ENCODE measurements around the gene EGLN2.
"Not testable (repeated sequence)": the region's sequence is repeated elsewhere in the genome, so short reads cannot be mapped to it uniquely, and the experiment has no call there.

The EGLN2 gene

GRCh38 chr19:40815223-40815622, 16.2 kb downstream of the EGLN2 start:
- no peak for DNase-seq

- DNase-seq, result peak in 38 of 58 donors; percentile 29 to 79 (median 47)
Observed at GRCh38 chr19:40818480-40819399, 19.7 kb downstream of the EGLN2 start.

- DNase-seq, result peak in 3 of 58 donors; percentile 19 to 56 (median 20)
Observed at GRCh38 chr19:40819479-40820234, 20.7 kb downstream of the EGLN2 start.

GRCh38 chr19:40822161-40822560, 23.2 kb downstream of the EGLN2 start:
- DNase-seq, result no peak

GRCh38 chr19:40822704-40823553, 23.9 kb downstream of the EGLN2 start:
- not testable (repeated sequence) for DNase-seq

GRCh38 chr19:40824916-40825315, 25.9 kb downstream of the EGLN2 start:
- DNase-seq, result not testable (repeated sequence)

GRCh38 chr19:40825460-40826095, 26.6 kb downstream of the EGLN2 start:
- not testable (repeated sequence) for DNase-seq

GRCh38 chr19:40826312-40826698, 27.3 kb downstream of the EGLN2 start:
- DNase-seq, result not testable (repeated sequence)

GRCh38 chr19:40826699-40827385, 27.9 kb downstream of the EGLN2 start:
- DNase-seq, result peak in 1 of 58 donors; percentile 57

- no peak for DNase-seq
Observed at GRCh38 chr19:40827386-40828247, 28.6 kb downstream of the EGLN2 start.

- no peak for DNase-seq
Observed at GRCh38 chr19:40829205-40829604, 30.2 kb downstream of the EGLN2 start.

GRCh38 chr19:40830741-40831140, 31.8 kb downstream of the EGLN2 start:
- DNase-seq, result not testable (repeated sequence)

GRCh38 chr19:40831502-40832430, 32.8 kb downstream of the EGLN2 start:
- DNase-seq, result no peak

- DNase-seq, result not testable (repeated sequence)
Observed at GRCh38 chr19:40832431-40832790, 33.4 kb downstream of the EGLN2 start.

GRCh38 chr19:40833728-40834533, 34.9 kb downstream of the EGLN2 start:
- not testable (repeated sequence) for DNase-seq

GRCh38 chr19:40836754-40837429, 37.9 kb downstream of the EGLN2 start:
- no peak for DNase-seq

All from anterior cingulate cortex (tissue), 58 donors.